Measurements from ENCODE around the gene HLF. TPM values are rescaled to one million over a fixed set of nuclear protein-coding genes. Genes with fewer than 3 reads are reported as not detected.

HLF gene
- total RNA-seq, 2 experiments from 2014 or later: 3.4 to 3.5 TPM

DNA sequence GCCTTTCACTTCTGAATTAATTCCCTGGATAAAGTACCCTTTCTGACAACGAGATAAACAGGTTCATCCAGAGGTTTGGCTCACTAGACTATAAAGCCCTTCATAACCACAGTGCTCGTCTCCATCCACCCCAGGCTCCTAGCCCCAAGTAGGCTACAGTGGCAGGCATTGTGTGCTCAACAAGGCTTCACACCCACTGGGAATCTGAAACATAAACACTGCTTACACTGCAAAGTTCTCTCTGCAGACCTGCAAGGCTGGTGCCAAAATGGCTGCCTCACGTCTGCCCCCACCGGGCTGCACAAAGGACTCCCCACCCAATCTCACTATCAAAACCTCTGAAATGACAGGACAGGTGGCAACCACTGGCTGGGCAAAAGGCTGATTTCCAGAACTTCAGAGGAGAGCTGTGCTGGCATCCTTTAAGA is 5.1 kb upstream of the HLF start:
- DNase-seq: no peak
- H3K4me3 Mint-ChIP-seq: no peak overlapping the region
- no peaks in the 10 kb centered on the region for H3K36me3 Mint-ChIP-seq
- H3K27me3 Mint-ChIP-seq: peaks cover 30% of the 10 kb centered on the region
- peaks cover 15% of the 10 kb centered on the region for H3K4me1 Mint-ChIP-seq (ENCODE audit: low read depth)
- H3K9me3 Mint-ChIP-seq: no peaks in the 10 kb centered on the region
- CTCF ChIA-PET: interaction anchor here (1.2 kb wide), 1 partner anchor 21 kb away, joined by 3 read pairs; no protein-coding TSS in a partner anchor
- no peak overlapping the region for H3K27ac Mint-ChIP-seq
- POLR2A ChIA-PET: no interaction called here
- intact Hi-C loops (cut with micrococcal nuclease): no loop called here

- H3K27ac Mint-ChIP-seq: no peak overlapping the region
- no peak for DNase-seq
- H3K4me1 Mint-ChIP-seq (ENCODE audit: low read depth): peaks cover 15% of the 10 kb centered on the region
- no peaks in the 10 kb centered on the region for H3K36me3 Mint-ChIP-seq
- intact Hi-C loops (cut with micrococcal nuclease): no loop called here
- POLR2A ChIA-PET: no interaction called here
- no peak overlapping the region for H3K4me3 Mint-ChIP-seq
- H3K9me3 Mint-ChIP-seq: no peaks in the 10 kb centered on the region
- CTCF ChIA-PET: no interaction called here
- H3K27me3 Mint-ChIP-seq: peaks cover 30% of the 10 kb centered on the region
Measured at GRCh38 chr17:55261311-55261710, 3.4 kb upstream of the HLF start.

DNA sequence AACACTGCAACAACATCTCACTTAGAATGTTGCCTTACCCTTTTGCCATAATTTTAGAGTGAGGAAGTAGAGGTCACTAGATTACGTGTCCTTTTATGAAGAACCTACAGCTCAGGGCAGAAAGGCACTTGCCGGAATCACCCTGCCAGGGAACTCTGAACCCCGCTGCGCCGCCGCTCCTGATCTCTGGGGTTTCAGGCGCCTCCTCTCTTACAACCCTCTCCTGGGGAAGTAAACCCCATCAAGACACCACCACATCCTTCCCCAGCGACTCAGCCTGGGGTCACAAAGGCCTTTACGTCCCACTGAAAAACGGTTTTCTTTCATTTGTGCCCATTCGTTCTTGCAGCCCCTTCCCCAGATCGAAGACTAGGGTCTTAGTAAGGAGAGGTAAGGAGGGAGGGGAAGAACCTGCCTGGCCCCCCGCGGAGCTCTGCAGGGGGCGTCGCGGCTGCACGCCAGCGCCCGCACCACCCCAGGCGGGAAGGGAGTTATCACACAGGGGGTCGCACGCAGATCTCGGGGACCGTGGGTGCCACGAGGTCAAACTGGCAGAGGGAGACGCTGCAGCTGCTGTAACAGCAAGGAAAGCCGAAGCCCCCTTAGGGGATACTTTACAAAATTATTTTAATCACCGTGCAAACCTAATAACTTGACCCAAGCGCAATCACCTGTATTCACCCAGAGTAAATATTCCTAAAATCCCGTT is 1.0 kb upstream of the HLF start:
- peaks cover 24% of the 10 kb centered on the region for H3K27me3 Mint-ChIP-seq
- POLR2A ChIA-PET: interaction anchor here (1.3 kb wide), 1 partner anchor 25 kb away, joined by 5 read pairs; no protein-coding TSS in a partner anchor
- peak; percentile 26 for DNase-seq
- H3K27ac Mint-ChIP-seq: no peak overlapping the region
- H3K9me3 Mint-ChIP-seq: no peaks in the 10 kb centered on the region
- CTCF ChIA-PET: interaction anchor here (0.8 to 3.4 kb wide), 2 partner anchors 9 to 26 kb away, joined by 3 to 17 read pairs; no protein-coding TSS in a partner anchor
- peaks cover 15% of the 10 kb centered on the region for H3K4me1 Mint-ChIP-seq (ENCODE audit: low read depth)
- no peaks in the 10 kb centered on the region for H3K36me3 Mint-ChIP-seq
- intact Hi-C loops (cut with micrococcal nuclease): loop anchor here (1.0 to 2.0 kb wide), 2 partner anchors 25 to 295 kb away; partner anchors contain the start of genes COX11 and STXBP4
- peak overlapping the region; percentile 62 for H3K4me3 Mint-ChIP-seq

GRCh38 chr17:55264278-55264644 is 499 bp upstream of the HLF start:
- no peak for DNase-seq
- Mint-ChIP-seq H3K27me3 (peaks cover 21% of the 10 kb centered on the region), H3K27ac (no peak overlapping the region), H3K4me3 (peak overlapping the region; percentile 62), H3K36me3 (no peaks in the 10 kb centered on the region), H3K4me1 (ENCODE audit: low read depth) (peaks cover 15% of the 10 kb centered on the region), H3K9me3 (no peaks in the 10 kb centered on the region)
- intact Hi-C loops (cut with micrococcal nuclease): loop anchor here (1.0 to 2.0 kb wide), 2 partner anchors 26 to 295 kb away; partner anchors contain the start of genes COX11 and STXBP4
- POLR2A ChIA-PET: interaction anchor here (1.3 kb wide), 2 partner anchors 23 to 26 kb away, joined by 3 to 5 read pairs; no protein-coding TSS in a partner anchor
- CTCF ChIA-PET: interaction anchor here (0.8 to 3.4 kb wide), 3 partner anchors 9 to 30 kb away, joined by 3 to 17 read pairs (median 8); no protein-coding TSS in a partner anchor

DNA sequence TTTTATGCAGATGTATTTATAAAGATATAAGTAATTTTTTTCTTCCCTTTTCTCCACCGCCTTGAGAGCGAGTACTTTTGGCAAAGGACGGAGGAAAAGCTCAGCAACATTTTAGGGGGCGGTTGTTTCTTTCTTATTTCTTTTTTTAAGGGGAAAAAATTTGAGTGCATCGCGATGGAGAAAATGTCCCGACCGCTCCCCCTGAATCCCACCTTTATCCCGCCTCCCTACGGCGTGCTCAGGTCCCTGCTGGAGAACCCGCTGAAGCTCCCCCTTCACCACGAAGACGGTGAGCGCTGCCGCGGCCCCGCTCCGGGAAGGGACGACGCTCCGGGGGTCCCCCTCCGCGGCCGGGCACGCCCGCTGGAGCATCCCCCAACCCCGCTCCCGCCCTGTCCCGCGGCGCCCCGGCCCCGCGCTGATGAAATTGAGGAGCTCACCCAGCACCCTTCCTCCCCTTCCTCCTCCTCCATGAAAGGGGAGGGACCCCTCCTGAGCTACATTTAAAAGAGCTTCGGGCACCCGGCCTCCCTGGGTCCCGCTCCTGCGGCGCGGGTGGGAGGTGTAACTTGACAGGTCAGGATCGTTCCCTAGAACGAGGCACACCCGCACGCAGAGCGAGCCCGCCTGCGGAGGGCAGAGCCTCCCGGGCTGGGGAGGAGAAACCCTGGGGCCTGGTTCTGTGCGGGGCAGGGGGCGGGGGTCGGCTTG is 706 bp downstream of the HLF start:
- H3K4me1 Mint-ChIP-seq (ENCODE audit: low read depth): peaks cover 15% of the 10 kb centered on the region
- no peak overlapping the region for H3K27ac Mint-ChIP-seq
- no peaks in the 10 kb centered on the region for H3K9me3 Mint-ChIP-seq
- peaks cover 2% of the 10 kb centered on the region for H3K36me3 Mint-ChIP-seq
- peak; percentile 19 for DNase-seq
- peaks cover 16% of the 10 kb centered on the region for H3K27me3 Mint-ChIP-seq
- intact Hi-C loops (cut with micrococcal nuclease): loop anchor here (2.0 kb wide), 2 partner anchors 79 to 297 kb away; partner anchors contain the start of genes COX11 and STXBP4
- ChIA-PET POLR2A (interaction anchor here (1.3 to 1.9 kb wide), 2 partner anchors 21 to 27 kb away, joined by 3 to 8 read pairs; no protein-coding TSS in a partner anchor), CTCF (interaction anchor here (2.3 to 3.4 kb wide), 2 partner anchors 28 to 29 kb away, joined by 8 to 17 read pairs; no protein-coding TSS in a partner anchor)
- no peak overlapping the region for H3K4me3 Mint-ChIP-seq

GRCh38 chr17:55266051-55266957 is 1.5 kb downstream of the HLF start:
- Mint-ChIP-seq H3K36me3 (peaks cover 2% of the 10 kb centered on the region), H3K4me1 (ENCODE audit: low read depth) (peaks cover 15% of the 10 kb centered on the region), H3K9me3 (no peaks in the 10 kb centered on the region), H3K4me3 (peak overlapping the region; percentile 25), H3K27me3 (peaks cover 18% of the 10 kb centered on the region), H3K27ac (no peak overlapping the region)
- intact Hi-C loops (cut with micrococcal nuclease): loop anchor here (2.0 kb wide), 1 partner anchor 78 kb away; no protein-coding TSS in a partner anchor
- ChIA-PET POLR2A (interaction anchor here (1.9 kb wide), 1 partner anchor 28 kb away, joined by 8 read pairs; no protein-coding TSS in a partner anchor), CTCF (interaction anchor here (1.5 to 3.4 kb wide), 3 partner anchors 27 to 28 kb away, joined by 3 to 17 read pairs (median 8); no protein-coding TSS in a partner anchor)
- peak; percentile 16 for DNase-seq

- no peaks in the 10 kb centered on the region for H3K9me3 Mint-ChIP-seq
- intact Hi-C loops (cut with micrococcal nuclease): loop anchor here (2.0 kb wide), 1 partner anchor 78 kb away; no protein-coding TSS in a partner anchor
- no peak overlapping the region for H3K27ac Mint-ChIP-seq
- H3K4me1 Mint-ChIP-seq (ENCODE audit: low read depth): peaks cover 20% of the 10 kb centered on the region
- H3K4me3 Mint-ChIP-seq: no peak overlapping the region
- no peak for DNase-seq
- peaks cover 2% of the 10 kb centered on the region for H3K36me3 Mint-ChIP-seq
- CTCF ChIA-PET: interaction anchor here (1.5 kb wide), 1 partner anchor 26 kb away, joined by 3 read pairs; no protein-coding TSS in a partner anchor
- peaks cover 18% of the 10 kb centered on the region for H3K27me3 Mint-ChIP-seq
- POLR2A ChIA-PET: interaction anchor here (1.9 kb wide), 1 partner anchor 29 kb away, joined by 8 read pairs; no protein-coding TSS in a partner anchor
Measured at GRCh38 chr17:55266958-55267688, 2.4 kb downstream of the HLF start.

GRCh38 chr17:55267777-55268648 is 3.3 kb downstream of the HLF start:
- Mint-ChIP-seq H3K27me3 (peaks cover 18% of the 10 kb centered on the region), H3K36me3 (peaks cover 2% of the 10 kb centered on the region), H3K9me3 (no peaks in the 10 kb centered on the region), H3K4me3 (no peak overlapping the region), H3K4me1 (ENCODE audit: low read depth) (peaks cover 24% of the 10 kb centered on the region), H3K27ac (no peak overlapping the region)
- CTCF ChIA-PET: interaction anchor here (1.5 kb wide), 1 partner anchor 25 kb away, joined by 3 read pairs; no protein-coding TSS in a partner anchor
- no peak for DNase-seq
- POLR2A ChIA-PET: no interaction called here
- intact Hi-C loops (cut with micrococcal nuclease): loop anchor here (2.0 kb wide), 1 partner anchor 77 kb away; no protein-coding TSS in a partner anchor

DNA sequence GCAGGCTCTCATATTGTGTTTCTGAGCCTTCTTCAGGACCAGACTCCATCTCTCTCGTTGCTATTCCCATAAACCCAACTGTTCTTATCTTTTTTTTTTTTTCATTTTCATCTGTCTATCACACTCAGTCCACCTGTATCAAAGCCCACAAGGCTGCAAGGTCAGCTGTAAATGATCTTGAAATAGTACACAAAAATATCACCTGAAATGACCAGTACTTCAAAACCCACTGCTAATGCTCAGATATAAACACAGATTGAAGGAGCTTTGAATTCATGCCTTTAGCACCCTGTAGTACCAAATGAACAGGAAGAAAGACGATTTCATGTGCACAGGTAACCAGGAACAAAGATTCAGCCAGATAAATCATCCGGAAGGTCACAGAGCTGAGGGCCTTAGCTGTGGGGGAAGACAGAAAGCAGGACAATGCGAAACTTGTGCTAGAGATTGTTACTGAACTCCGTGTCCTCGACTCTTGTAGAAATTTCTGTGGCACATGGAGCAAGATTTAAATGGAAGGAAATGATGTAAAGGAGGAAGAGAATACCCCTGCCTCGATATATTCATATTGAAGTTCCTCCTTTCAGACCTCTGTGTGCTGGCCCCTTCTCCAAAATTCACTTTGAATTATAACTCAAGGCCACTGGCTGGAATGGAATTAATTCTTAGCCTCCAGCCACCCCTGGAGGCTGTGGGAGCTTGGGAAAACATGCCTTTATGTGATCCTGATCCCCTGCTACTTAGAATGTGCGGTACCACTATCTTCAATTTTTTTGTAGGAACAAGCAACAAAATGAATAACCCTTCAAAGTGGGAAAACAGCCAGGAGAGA is 4.1 kb downstream of the HLF start:
- POLR2A ChIA-PET: no interaction called here
- intact Hi-C loops (cut with micrococcal nuclease): no loop called here

More for the DNA sequence above, 4.1 kb downstream of the HLF start:
- H3K9me3 Mint-ChIP-seq: no peaks in the 10 kb centered on the region
- H3K36me3 Mint-ChIP-seq: peaks cover 2% of the 10 kb centered on the region
- H3K4me3 Mint-ChIP-seq: no peak overlapping the region
- peaks cover 13% of the 10 kb centered on the region for H3K27me3 Mint-ChIP-seq
- CTCF ChIA-PET: no interaction called here
- DNase-seq: no peak
- H3K4me1 Mint-ChIP-seq (ENCODE audit: low read depth): peaks cover 18% of the 10 kb centered on the region
- H3K27ac Mint-ChIP-seq: no peak overlapping the region

Measured in activated CD4-positive, alpha-beta memory T cell treated with anti-CD3 and anti-CD28 coated beads for 36 hours (primary cell).